KMS-11 (cell line): ENCODE results near the gene BMP7.

Experiments used
- H2AFZ ChIP-seq: fragments of 200-600 bp; sonication (generic); 2 replicates; pipeline ENCODE4 v1.6.1; 2016; ENCODE audit warnings: antibody characterized with exemption, mixed run types, low read depth
- H3K27ac ChIP-seq: fragments of 200-600 bp; sonication (generic); 2 replicates; pipeline ENCODE4 v1.6.1; 2016; ENCODE audit warnings: mild to moderate bottlenecking, mixed run types
- H3K27me3 ChIP-seq: fragments of 200-600 bp; sonication (generic); 2 replicates; pipeline ENCODE4 v1.6.1; 2017; ENCODE audit warnings: mild to moderate bottlenecking, low read depth, mixed run types, moderate library complexity; ENCODE audit not compliant: insufficient read depth
- H3K36me3 ChIP-seq: fragments of 200-600 bp; sonication (generic); 2 replicates; pipeline ENCODE4 v1.6.1; 2017; ENCODE audit warnings: mild to moderate bottlenecking, mixed run types; ENCODE audit not compliant: insufficient read depth
- H3K4me1 ChIP-seq: fragments of 200-600 bp; sonication (generic); 2 replicates; pipeline ENCODE4 v1.6.1; 2016; ENCODE audit warnings: mild to moderate bottlenecking, low read depth, mixed run types; ENCODE audit not compliant: poor library complexity, severe bottlenecking
- H3K4me2 ChIP-seq: fragments of 200-600 bp; sonication (generic); 2 replicates; pipeline ENCODE4 v1.7.0; 2016; ENCODE audit warnings: mild to moderate bottlenecking, mixed run types
- H3K4me3 ChIP-seq: fragments of 200-600 bp; sonication (generic); IDR thresholded peaks from 2 replicates; pipeline ENCODE4 v1.6.1; 2017; ENCODE audit warnings: low read depth, low read length, mixed read lengths; ENCODE audit not compliant: insufficient read depth
- H3K79me2 ChIP-seq: fragments of 200-600 bp; sonication (generic); 2 replicates; pipeline ENCODE4 v1.6.1; 2016; ENCODE audit warnings: low read depth, mixed run types; ENCODE audit not compliant: insufficient read depth
- H3K9ac ChIP-seq: fragments of 200-600 bp; sonication (generic); 2 replicates; pipeline ENCODE4 v1.6.1; 2016; ENCODE audit warnings: mild to moderate bottlenecking, mixed run types
- H4K20me1 ChIP-seq: fragments of 200-600 bp; sonication (generic); 2 replicates; pipeline ENCODE4 v1.6.1; 2016; ENCODE audit warnings: mild to moderate bottlenecking, mixed run types; ENCODE audit not compliant: insufficient read depth
- TF ChIP-seq, protein P1 (sequence below): fragments of 200-600 bp; sonication (generic); conservative IDR thresholded peaks from 2 replicates; pipeline ENCODE4 v1.6.1; 2017; ENCODE audit warnings: low read depth, mild to moderate bottlenecking, antibody characterized with exemption, low read length, moderate library complexity, mixed read lengths

BMP7 gene

DNA sequence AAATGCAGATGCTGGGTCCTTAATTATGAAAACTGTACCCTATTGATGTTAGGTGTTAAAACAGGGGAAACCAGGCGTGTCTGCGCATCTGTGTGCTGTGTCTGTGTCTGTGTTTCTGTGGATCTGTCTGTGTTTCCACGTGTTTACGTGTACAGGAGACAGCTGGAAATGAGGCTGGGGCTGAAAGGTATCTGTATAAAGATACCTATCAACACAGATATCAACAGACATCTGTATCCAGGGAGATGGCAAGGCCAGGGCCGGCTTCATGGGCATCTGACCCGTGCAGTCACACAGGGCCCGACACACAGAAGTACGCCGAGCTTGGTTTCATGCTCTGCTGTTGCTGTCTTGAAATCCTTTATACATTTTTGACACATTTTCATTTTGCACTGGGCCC lies 48.6 kb downstream of the BMP7 start:
- Histone ChIP-seq H3K4me2 (no peak overlapping the region), H3K4me1 (no peaks in the 10 kb centered on the region), H3K36me3 (no peaks in the 10 kb centered on the region), H3K79me2 (no peaks in the 10 kb centered on the region), H3K9ac (no peak overlapping the region), H3K27me3 (no peaks in the 10 kb centered on the region), H3K4me3 (no peak overlapping the region), H4K20me1 (no peaks in the 10 kb centered on the region), H2AFZ (no peak overlapping the region), H3K27ac (no peak overlapping the region)
- TF ChIP-seq, protein P1, sequence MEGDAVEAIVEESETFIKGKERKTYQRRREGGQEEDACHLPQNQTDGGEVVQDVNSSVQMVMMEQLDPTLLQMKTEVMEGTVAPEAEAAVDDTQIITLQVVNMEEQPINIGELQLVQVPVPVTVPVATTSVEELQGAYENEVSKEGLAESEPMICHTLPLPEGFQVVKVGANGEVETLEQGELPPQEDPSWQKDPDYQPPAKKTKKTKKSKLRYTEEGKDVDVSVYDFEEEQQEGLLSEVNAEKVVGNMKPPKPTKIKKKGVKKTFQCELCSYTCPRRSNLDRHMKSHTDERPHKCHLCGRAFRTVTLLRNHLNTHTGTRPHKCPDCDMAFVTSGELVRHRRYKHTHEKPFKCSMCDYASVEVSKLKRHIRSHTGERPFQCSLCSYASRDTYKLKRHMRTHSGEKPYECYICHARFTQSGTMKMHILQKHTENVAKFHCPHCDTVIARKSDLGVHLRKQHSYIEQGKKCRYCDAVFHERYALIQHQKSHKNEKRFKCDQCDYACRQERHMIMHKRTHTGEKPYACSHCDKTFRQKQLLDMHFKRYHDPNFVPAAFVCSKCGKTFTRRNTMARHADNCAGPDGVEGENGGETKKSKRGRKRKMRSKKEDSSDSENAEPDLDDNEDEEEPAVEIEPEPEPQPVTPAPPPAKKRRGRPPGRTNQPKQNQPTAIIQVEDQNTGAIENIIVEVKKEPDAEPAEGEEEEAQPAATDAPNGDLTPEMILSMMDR: no peak

DNA sequence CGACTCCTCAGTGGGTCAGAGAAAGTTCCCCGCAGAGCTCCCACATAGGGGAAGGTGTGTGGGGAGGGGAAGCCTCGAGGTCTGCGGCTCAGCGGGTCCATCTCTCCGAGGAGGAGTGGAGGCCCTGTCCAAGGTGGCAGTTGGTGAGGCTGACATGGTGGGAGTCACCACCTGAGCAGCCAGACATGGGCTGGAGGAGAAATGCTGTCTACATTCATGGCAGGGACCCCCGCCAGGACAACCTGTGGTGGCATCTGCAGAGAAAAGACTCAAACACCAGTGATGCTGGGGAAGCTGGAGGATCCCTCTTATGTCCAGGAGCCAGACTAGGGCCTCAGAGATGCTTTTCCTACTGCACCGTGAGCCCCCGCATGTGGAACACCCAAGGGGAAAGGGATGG lies 49.8 kb downstream of the BMP7 start:
- TF ChIP-seq, protein P1: no peak
- no peaks in the 10 kb centered on the region for H3K27me3 ChIP-seq

DNA sequence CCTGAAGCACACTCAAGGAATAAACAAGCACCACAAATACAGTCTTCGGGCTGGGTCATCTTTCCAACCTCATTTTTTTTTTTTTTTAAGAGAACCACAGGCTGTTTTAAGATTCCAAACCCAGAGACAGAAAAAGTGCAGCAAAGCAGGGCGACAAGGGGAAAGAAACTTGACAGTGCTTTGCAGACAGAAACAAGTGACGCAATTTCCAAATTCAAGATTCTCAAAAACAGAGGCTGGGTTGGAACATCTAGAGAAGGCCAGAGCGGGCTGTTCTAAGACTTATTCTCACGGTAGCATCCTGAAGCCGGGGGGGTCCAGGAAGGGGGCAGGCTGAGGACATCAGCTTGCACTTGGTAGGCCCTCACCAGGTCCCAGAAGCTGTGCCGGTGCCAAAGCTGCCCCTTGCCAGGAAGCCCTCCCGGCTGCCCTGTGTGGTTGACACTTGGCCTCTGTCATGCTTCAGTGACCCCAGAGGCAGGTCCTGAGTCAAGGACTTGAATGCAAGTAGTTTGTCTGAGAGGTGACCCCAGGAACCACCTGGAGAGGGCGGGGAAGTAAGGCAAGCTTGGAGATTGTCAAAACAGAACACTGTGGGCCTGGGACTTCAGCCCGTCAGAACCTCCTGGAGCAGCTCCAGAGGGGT lies 50.5 kb downstream of the BMP7 start:
- Histone ChIP-seq H3K4me2 (no peak overlapping the region), H3K4me1 (no peaks in the 10 kb centered on the region), H3K9ac (no peak overlapping the region), H3K79me2 (no peaks in the 10 kb centered on the region), H3K27me3 (no peaks in the 10 kb centered on the region), H3K27ac (no peak overlapping the region), H4K20me1 (no peaks in the 10 kb centered on the region), H3K36me3 (no peaks in the 10 kb centered on the region), H2AFZ (no peak overlapping the region), H3K4me3 (no peak overlapping the region)
- TF ChIP-seq, protein P1: no peak

More for the DNA sequence above, 49.8 kb downstream of the BMP7 start:
- no peak overlapping the region for H3K9ac ChIP-seq
- H2AFZ ChIP-seq: no peak overlapping the region
- no peaks in the 10 kb centered on the region for H3K36me3 ChIP-seq
- H3K4me3 ChIP-seq: no peak overlapping the region
- no peak overlapping the region for H3K4me2 ChIP-seq
- H3K79me2 ChIP-seq: no peaks in the 10 kb centered on the region
- H4K20me1 ChIP-seq: no peaks in the 10 kb centered on the region
- no peak overlapping the region for H3K27ac ChIP-seq
- no peaks in the 10 kb centered on the region for H3K4me1 ChIP-seq

GRCh38 chr20:57215426-57215825 lies 51.0 kb downstream of the BMP7 start:
- Histone ChIP-seq H3K27ac (no peak overlapping the region), H2AFZ (no peak overlapping the region), H3K4me1 (no peaks in the 10 kb centered on the region), H3K4me3 (no peak overlapping the region), H3K79me2 (no peaks in the 10 kb centered on the region), H3K9ac (no peak overlapping the region), H3K27me3 (no peaks in the 10 kb centered on the region), H3K36me3 (no peaks in the 10 kb centered on the region), H3K4me2 (no peak overlapping the region), H4K20me1 (no peaks in the 10 kb centered on the region)
- TF ChIP-seq, protein P1: no peak
